ENCODE measurements around the gene TADA3.

TADA3 gene

GRCh38 chr3:9809239-9809614, 17.0 kb upstream of the TADA3 start:
- no peak for DNase-seq

GRCh38 chr3:9808345-9809037, 16.2 kb upstream of the TADA3 start:
- DNase-seq, result peak; percentile 36

DNA sequence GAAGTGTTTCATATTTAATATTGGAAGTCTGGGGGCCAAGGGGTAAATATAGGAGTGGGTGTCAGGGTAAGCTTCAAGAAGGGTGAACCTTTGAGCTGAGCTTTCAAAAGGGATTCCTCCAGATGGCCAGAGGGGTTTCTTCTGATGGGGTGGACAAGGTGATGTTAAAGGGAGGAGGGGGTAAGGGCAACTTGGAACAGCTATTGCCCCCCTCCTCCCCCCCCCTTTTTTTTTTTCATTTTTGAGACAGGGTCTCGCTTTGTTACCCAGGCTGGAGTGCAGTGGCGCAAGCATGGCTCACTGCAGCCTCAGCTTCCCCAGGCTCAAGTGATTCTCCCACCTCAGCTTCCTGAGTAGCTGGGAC, 15.7 kb upstream of the TADA3 start:
- no peak for DNase-seq

DNA sequence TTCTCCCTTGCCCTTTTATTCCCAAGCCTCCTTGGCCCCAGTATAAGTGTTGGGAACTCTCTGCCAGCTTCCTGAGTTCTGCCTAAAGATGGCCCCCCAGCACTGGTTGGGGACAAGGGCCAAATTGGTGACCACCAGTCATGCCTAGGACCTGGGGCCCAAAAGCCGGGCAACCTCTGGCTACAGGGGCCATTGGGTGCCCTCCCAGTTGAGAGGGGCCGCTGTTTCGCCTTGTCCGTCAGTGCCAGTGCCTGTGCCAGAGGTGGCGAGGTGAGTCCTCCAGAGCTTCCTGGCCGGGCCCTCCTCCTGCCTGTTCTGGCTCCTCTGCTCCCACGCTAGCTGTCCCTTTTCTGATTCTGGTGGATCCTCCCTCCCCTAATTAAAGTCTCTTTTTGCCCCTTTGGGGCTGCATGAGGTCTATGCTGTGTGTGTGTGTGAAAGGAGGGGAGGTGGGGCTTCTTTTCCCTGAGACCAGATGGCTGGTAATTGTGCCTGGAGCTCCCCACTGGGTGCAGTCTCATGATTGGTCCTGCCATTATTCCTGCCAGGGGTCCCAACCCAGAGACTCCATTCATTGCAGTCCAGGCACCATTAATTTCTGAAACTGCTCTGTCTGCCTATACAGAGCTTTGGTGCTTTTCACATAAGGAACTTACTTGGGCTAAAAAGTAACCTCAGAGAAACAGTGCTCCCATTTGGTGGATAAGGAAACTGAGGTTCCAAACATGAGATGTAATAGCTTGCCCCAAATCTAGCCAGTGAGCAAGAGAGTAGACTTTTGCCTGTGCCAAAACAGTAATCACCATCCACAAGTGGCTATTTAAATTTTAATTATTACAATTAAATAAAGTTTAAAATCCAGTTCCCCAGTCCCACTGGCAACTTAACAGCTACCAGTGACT, 14.7 kb upstream of the TADA3 start:
- no peak for DNase-seq

GRCh38 chr3:9806137-9806536, 13.9 kb upstream of the TADA3 start:
- DNase-seq, result no peak

DNA sequence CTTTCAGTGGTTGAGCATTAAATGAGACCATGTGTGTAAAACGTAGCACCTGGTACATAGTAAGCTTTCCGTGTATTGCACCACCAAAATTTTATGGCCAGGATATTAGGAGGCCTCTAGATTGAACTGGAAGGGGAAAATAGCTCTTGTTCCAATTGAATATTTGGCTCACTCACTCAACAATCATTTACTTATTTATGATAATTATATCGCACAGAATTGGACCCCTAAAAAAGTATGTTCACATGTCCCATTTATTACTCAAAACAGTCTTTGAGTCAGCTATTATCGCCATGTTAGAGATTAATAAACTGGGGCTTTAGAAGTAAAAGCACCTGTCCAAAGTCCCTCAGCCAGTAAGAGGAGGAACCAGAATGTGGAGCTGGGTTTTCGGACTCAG, 12.7 kb upstream of the TADA3 start:
- DNase-seq, result no peak

DNA sequence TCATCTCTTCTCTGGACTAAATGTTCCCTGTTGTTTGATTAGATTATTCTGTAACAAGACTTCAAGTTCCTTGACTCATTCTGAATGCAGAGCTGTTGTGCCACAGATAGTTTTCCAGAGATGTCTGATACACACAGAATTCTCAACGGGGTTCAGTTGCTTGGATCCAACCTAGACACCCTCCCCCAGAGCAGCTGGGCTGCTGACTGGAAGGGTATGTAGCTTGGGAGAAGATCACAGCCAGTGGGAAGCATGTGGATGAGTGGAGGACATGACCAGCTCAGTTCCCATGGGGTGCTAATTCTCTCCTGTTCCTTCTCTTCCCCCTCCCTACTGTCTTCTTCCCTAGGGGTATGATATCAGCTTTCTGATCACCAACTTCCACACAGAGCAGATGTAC, 11.2 kb upstream of the TADA3 start:
- DNase-seq, result no peak

DNA sequence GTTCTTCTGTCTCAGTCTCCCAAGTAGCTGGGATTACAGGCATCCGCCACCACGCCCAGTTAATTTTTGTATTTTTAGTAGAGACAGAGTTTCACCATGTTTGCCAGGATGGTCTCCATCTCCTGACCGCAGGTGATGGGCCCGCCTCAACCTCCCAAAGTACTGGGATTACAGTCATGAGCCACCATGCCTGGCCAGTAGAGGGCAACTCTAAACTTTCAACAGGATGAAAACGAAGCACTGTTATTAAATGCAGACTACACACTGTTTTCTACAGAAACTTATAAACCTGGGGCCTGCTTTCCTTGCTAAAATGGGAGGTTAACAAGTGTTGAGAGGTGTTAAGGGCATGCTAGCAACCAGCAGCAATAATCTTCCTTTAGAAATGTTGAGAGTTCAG, 8.3 kb upstream of the TADA3 start:
- no peak for DNase-seq

DNA sequence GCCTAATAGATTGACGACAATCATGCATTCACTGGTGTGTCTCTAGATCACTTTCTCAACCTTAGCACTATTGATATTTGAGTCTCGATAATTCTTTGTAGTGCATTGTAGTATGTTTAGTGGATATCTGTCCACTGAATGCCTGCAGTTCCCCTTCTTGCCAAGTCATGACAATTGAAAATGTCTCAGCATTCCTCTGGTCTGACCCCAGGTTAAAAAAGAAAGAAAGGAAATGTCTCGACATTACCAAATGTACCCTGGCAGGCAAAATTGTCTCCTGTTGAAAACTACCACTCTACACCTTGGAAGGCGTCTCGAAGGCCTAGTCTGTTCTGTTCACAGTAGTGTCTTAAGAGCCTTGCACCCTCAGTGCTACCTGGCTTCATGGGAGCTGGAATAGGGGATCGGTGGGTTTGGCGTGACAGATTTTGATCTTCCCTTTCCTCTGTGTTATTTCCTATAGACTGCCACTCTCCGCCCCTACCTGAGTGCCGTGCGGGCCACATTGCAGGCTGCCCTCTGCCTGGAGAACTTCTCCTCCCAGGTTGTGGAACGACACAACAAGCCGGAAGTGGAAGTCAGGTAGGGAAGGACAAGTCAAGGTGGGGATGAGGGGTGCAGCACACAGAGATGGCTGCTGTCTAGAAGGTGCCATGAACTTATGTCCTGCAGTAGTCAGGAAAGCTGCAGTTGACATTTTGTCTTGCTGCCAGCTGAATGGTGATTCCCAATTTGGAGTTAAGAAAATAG, 5.1 kb upstream of the TADA3 start:
- DNase-seq, result no peak

- DNase-seq, result peak; percentile 85
These were observed 2.9 kb upstream of the TADA3 start for GRCh38 chr3:9795207-9795606.

DNA sequence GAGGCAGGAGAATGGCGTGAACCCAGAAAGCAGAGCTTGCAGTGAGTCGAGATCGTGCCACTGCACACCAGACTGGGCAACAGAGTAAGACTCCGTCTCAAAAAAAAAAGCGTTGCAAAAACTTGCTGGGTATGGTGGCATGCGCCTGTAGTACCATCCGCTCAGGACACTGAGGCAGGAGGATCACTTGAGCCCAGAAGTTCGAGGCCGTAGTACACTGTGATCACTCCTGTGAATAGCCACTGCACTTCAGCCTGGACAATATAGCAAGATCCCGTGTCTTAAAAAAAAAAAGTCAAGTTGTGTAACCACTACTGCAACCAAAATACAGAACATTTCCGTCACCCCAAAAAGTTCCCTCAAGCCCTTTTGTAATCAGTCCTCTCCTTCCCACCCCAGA, 2.1 kb upstream of the TADA3 start:
- DNase-seq, result no peak

DNA sequence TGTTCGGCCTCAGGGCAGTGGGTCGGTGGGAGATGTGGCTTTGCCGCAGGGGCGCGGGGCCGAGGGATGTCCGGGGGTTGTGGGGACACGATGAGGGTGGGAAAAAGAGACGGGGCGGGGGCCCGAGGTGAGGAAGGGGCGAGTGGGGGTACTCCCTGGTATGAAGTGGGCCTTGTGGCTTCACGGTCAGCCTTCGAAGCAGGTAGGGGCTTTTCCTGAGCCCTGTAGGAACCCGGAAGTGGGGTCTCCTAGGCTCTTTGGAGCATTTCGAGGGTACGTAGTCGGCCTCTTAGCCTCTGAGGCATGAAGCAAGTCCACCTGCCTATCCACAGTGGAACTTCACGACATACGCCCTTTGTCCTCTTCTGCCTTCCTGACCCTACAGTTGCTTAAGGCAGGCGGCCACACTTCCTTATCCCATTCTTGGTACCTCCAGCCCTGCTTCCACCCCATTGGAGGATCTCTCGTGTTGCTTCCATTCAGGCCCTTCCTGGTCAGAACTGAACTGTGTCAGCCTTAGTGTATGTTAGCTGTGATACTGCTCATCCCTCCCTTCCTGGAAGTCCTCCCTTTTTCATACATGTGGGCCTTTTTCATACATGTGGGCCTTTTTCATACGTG, 998 bp upstream of the TADA3 start:
- DNase-seq, result peak; percentile 65

DNA sequence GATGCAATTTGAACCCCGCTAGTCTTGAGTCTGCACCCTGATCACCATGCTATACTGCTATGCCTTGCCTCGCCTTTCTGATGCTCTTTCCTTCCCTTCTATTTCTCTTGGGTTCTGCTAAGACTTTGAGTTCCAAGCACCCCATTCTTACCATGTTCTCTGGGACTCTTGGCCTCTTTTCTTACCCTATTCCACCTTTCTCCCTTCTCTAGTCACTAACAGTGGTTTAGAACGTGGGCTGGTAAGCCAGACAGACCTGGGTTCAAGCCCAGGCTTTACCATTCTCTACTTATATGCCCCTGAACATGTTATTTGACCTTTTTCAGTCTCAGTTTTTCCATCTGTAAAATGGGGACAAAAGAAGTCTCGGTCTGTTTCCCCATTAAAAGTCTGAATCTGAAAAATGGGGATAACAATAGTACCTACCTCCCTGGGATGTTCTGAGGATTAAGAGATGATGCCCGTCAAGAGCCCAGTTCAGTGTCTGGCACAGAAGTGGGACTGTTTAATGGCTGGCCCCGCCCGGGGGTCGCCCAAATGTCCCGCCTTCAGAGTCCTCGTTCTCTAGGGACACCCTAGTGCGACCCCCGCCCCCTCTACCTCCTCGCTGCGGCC, 376 bp downstream of the TADA3 start:
- no peak for DNase-seq

- DNase-seq, result no peak
These were observed 1.1 kb downstream of the TADA3 start for GRCh38 chr3:9791127-9791526.

GRCh38 chr3:9787714-9788113, 4.6 kb downstream of the TADA3 start:
- no peak for DNase-seq

GRCh38 chr3:9786825-9787669, 5.2 kb downstream of the TADA3 start:
- DNase-seq, result peak; percentile 8

DNA sequence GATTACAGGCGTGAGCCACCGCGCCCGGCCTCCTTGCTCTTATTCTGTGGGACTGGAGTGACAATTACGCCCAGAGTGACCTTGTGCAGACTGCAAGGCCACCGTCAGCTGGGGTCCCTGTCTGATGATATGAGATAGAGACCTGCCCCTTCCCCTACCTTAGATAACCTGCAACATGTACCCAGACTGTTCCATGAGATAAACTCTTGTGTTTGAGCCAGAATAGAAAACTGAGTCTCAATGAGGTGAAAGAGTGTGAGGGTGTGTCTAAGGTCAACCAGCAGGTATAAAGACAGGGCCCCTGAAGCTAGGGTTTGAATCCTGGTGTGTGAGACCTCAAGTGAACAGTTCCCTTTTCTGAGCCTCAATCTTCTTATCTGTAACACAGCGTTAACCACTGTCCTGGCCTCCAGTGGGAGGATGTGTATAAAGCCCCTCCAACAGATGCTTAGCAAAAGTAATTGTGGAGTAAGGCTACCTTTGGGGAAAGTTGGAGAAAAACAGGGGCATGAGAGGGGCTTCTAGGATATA, 6.0 kb downstream of the TADA3 start:
- DNase-seq, result peak; percentile 8

DNA sequence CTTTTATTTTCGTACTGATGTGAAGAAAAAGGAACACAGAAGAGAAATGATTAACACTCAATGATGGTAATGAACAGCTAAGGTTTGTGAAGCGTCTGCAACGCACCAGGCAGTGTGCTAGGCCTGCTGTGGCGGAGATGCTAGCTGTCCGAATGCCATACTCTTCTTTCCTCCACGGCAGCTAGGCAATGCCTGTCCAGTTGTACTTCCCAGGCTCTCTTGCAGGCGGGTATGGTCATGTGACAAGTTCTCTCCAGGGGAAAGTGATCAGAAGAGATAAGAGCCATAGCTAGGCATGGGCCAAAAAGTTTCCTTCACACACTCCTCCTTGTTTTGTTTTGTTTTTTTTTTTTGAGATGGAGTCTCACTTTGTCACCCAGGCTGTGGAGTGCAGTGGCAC, 6.7 kb downstream of the TADA3 start:
- DNase-seq, result no peak

- no peak for DNase-seq
These were observed 7.3 kb downstream of the TADA3 start for GRCh38 chr3:9784965-9785364.

GRCh38 chr3:9783954-9784353, 8.3 kb downstream of the TADA3 start:
- DNase-seq, result no peak

- peak; percentile 21 for DNase-seq
These were observed 9.5 kb downstream of the TADA3 start for GRCh38 chr3:9782770-9783169.
